Body of pancreas (tissue), 4 donors: ENCODE data around the gene MDFIC.

Source experiments
- POLR2A ChIP-seq, 3 donors: fragments of 450-650 bp; IDR thresholded peaks; one replicate each; pipeline ENCODE4 v1.6.1; 2016; ENCODE audit warnings: antibody characterized with exemption in 3 of 3, mild to moderate bottlenecking in 2 of 3
- TF ChIP-seq, protein P1 (sequence below), 7 experiments: fragments of 450-650 bp in 4 of 7; fragments of 200-600 bp in 3 of 7; sonication (generic) in 3 of 7; IDR thresholded peaks; one replicate each; pipeline ENCODE4 v1.5.1; 2016 to 2019; ENCODE audit warnings: antibody characterized with exemption in 7 of 7

DNA sequence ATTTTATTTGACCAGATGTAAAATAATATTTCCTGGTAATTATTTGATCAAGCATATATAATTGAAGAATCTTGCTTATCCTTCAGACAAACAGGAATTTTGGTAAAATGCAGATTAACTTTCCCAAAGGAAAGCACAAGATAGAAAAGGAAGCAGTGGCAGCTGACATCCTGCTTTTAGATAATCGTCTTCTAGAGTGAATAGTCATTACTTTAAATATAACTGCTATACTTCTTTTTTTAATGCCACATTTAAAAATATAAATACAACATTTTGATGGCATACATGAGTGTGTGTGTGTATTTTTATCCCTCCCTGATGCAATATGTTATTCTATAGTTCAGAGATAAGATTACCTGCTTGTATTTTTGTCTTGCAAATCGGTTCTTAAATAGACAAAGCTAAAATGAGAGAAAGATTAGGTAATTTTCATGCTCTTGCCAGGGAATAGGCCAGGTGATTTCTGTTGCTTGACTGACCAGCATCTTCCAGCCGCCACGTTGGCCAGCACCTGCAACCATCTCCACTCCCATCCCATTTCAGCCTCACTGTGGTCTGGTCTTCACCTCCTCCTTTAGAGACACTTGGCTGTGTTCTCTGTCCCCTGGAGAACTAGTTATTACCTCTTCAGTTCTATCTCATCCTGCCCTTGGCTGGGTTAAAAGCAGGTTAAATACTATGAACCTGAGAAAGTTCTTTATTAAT, 58.1 kb downstream of the MDFIC start:
- no peak for TF ChIP-seq POLR2A (IDR thresholded peaks at IDR 0.05)
- TF ChIP-seq, protein P1, sequence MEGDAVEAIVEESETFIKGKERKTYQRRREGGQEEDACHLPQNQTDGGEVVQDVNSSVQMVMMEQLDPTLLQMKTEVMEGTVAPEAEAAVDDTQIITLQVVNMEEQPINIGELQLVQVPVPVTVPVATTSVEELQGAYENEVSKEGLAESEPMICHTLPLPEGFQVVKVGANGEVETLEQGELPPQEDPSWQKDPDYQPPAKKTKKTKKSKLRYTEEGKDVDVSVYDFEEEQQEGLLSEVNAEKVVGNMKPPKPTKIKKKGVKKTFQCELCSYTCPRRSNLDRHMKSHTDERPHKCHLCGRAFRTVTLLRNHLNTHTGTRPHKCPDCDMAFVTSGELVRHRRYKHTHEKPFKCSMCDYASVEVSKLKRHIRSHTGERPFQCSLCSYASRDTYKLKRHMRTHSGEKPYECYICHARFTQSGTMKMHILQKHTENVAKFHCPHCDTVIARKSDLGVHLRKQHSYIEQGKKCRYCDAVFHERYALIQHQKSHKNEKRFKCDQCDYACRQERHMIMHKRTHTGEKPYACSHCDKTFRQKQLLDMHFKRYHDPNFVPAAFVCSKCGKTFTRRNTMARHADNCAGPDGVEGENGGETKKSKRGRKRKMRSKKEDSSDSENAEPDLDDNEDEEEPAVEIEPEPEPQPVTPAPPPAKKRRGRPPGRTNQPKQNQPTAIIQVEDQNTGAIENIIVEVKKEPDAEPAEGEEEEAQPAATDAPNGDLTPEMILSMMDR (IDR thresholded peaks at IDR 0.05): no peak
